ENCODE data around the gene ULK1.

GRCh38 chr12:131885543-131886057 is 8.8 kb upstream of the ULK1 start:
- TF ChIP-seq CTCF (IDR thresholded peaks at IDR 0.05 in 8 of 11, conservative IDR thresholded peaks at IDR 0.05 in 3 of 11) (no peak), POLR2A (IDR thresholded peaks at IDR 0.05) (no peak)

Data from spleen (tissue), 7 donors.